Measurements from ENCODE around the gene SCAF8. TPM values are rescaled to one million over a fixed set of nuclear protein-coding genes. Genes with fewer than 3 reads are reported as not detected.

Gene SCAF8
- total RNA-seq, 1 experiment from 2014 or later = 28.6 TPM

DNA sequence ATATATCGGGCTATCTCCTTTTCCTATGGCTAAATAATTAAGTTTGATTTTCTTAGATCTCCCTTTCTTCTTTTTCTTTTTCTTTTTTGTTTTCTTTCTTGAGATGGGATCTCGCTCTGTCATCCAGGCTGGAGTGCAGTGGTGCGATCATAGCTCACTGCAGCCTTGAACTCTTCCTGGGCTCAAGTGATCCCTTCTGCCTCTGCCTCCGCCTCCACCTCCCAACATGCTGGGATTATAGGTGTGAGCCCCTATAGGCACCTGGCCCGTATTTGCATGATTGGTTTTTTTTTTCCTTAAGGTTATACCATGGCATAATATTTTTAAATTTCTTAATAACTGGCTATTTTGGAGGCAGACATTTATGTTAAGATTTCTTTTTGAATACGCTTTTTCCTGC lies 106.3 kb downstream of the SCAF8 start:
- H3K4me3 Mint-ChIP-seq (ENCODE audit: low read depth, unreplicated experiment) = no peak overlapping the region
- TF ChIP-seq, protein P1, sequence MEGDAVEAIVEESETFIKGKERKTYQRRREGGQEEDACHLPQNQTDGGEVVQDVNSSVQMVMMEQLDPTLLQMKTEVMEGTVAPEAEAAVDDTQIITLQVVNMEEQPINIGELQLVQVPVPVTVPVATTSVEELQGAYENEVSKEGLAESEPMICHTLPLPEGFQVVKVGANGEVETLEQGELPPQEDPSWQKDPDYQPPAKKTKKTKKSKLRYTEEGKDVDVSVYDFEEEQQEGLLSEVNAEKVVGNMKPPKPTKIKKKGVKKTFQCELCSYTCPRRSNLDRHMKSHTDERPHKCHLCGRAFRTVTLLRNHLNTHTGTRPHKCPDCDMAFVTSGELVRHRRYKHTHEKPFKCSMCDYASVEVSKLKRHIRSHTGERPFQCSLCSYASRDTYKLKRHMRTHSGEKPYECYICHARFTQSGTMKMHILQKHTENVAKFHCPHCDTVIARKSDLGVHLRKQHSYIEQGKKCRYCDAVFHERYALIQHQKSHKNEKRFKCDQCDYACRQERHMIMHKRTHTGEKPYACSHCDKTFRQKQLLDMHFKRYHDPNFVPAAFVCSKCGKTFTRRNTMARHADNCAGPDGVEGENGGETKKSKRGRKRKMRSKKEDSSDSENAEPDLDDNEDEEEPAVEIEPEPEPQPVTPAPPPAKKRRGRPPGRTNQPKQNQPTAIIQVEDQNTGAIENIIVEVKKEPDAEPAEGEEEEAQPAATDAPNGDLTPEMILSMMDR (IDR thresholded peaks at IDR 0.05; ENCODE audit: unreplicated experiment) = no peak

DNA sequence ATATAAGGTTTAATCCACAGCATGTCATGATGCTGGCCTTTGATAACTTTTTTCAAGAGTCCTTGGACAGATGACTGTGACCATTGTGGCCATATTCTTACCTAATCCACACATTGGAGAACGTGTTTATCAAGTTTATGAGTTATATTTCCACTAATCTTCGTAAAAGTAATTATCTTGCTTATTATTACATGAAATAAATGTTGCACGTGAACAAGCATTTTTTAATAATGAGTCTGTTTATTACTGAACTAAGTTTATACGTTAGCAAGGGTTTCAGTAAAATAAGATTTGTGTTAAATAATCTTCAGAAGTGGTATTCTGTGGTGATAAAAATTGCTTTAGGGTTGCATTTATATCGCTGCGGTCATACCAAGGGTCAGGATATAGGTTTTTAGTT lies 107.1 kb downstream of the SCAF8 start:
- Mint-ChIP-seq H3K9me3 (ENCODE audit: low read depth, unreplicated experiment) (no peaks in the 10 kb centered on the region), H3K4me1 (ENCODE audit: low read depth, unreplicated experiment) (no peaks in the 10 kb centered on the region), H3K4me3 (ENCODE audit: low read depth, unreplicated experiment) (no peak overlapping the region), H3K27ac (ENCODE audit: unreplicated experiment) (no peak overlapping the region), H3K27me3 (ENCODE audit: unreplicated experiment) (no peaks in the 10 kb centered on the region), H3K36me3 (ENCODE audit: insufficient read depth, unreplicated experiment) (no peaks in the 10 kb centered on the region)
- intact Hi-C loops (cut with micrococcal nuclease; ENCODE audit: unreplicated experiment) = no loop called here
- TF ChIP-seq, protein P1 (IDR thresholded peaks at IDR 0.05; ENCODE audit: unreplicated experiment) = no peak
- DNase-seq = no peak
- CTCF ChIA-PET = no interaction called here
- BruUV-seq (replicated peaks) = no TSS peak

More for the DNA sequence above, 106.3 kb downstream of the SCAF8 start:
- no peak overlapping the region for H3K27ac Mint-ChIP-seq (ENCODE audit: unreplicated experiment)
- BruUV-seq (replicated peaks) = no TSS peak
- H3K36me3 Mint-ChIP-seq (ENCODE audit: insufficient read depth, unreplicated experiment) = no peaks in the 10 kb centered on the region
- H3K9me3 Mint-ChIP-seq (ENCODE audit: low read depth, unreplicated experiment) = no peaks in the 10 kb centered on the region
- no peaks in the 10 kb centered on the region for H3K4me1 Mint-ChIP-seq (ENCODE audit: low read depth, unreplicated experiment)
- DNase-seq = no peak
- no peaks in the 10 kb centered on the region for H3K27me3 Mint-ChIP-seq (ENCODE audit: unreplicated experiment)
- intact Hi-C loops (cut with micrococcal nuclease; ENCODE audit: unreplicated experiment) = no loop called here
- CTCF ChIA-PET = no interaction called here

DNA sequence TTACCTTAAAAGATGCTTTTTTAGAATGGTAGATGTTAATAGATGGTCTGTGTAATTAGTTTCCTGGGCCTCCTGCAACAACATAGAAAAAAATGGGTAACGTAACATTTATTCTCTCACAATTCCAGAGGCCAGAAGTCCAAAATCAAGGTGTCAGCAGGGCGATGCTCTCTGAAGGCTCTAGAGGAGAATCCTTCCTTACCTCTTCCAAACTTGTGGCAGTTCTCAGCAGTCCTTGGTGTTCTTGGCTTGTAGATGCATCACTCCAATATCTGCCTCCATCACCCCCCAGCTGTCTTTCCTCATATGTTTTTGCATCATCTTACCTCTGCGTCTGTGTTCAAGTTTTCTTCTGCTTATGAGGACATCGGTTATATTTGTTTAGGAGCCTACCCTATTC lies 107.9 kb downstream of the SCAF8 start:
- DNase-seq = no peak
- Mint-ChIP-seq H3K27me3 (ENCODE audit: unreplicated experiment) (no peaks in the 10 kb centered on the region), H3K36me3 (ENCODE audit: insufficient read depth, unreplicated experiment) (no peaks in the 10 kb centered on the region), H3K4me3 (ENCODE audit: low read depth, unreplicated experiment) (no peak overlapping the region), H3K27ac (ENCODE audit: unreplicated experiment) (no peak overlapping the region), H3K9me3 (ENCODE audit: low read depth, unreplicated experiment) (no peaks in the 10 kb centered on the region), H3K4me1 (ENCODE audit: low read depth, unreplicated experiment) (no peaks in the 10 kb centered on the region)
- TF ChIP-seq, protein P1 (IDR thresholded peaks at IDR 0.05; ENCODE audit: unreplicated experiment) = no peak
- no TSS peak for BruUV-seq (replicated peaks)
- CTCF ChIA-PET = no interaction called here
- intact Hi-C loops (cut with micrococcal nuclease; ENCODE audit: unreplicated experiment) = no loop called here

DNA sequence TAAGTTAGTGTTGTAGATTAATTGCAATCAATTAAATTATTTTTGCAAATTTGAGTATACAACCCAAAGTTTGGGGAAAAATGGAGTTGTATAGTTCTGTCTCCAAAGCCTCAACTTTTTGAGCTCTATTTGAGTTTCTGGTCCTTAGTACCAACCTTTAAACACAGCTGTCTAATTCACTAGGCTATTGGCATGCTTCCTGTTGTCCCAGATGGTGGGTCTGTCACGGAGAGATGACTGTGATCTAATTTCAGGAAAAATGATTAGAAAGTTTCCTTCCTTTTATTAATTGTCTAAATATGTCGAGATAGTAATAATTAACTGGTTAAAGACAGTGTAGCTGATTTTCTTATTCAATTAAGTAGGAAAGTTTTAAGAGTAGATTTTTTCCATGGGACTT lies 109.6 kb downstream of the SCAF8 start:
- no TSS peak for BruUV-seq (replicated peaks)
- Mint-ChIP-seq H3K4me1 (ENCODE audit: low read depth, unreplicated experiment) (no peaks in the 10 kb centered on the region), H3K36me3 (ENCODE audit: insufficient read depth, unreplicated experiment) (no peaks in the 10 kb centered on the region), H3K4me3 (ENCODE audit: low read depth, unreplicated experiment) (no peak overlapping the region), H3K27ac (ENCODE audit: unreplicated experiment) (no peak overlapping the region), H3K27me3 (ENCODE audit: unreplicated experiment) (no peaks in the 10 kb centered on the region), H3K9me3 (ENCODE audit: low read depth, unreplicated experiment) (no peaks in the 10 kb centered on the region)
- TF ChIP-seq, protein P1 (IDR thresholded peaks at IDR 0.05; ENCODE audit: unreplicated experiment) = no peak
- intact Hi-C loops (cut with micrococcal nuclease; ENCODE audit: unreplicated experiment) = no loop called here
- DNase-seq = no peak
- CTCF ChIA-PET = no interaction called here

DNA sequence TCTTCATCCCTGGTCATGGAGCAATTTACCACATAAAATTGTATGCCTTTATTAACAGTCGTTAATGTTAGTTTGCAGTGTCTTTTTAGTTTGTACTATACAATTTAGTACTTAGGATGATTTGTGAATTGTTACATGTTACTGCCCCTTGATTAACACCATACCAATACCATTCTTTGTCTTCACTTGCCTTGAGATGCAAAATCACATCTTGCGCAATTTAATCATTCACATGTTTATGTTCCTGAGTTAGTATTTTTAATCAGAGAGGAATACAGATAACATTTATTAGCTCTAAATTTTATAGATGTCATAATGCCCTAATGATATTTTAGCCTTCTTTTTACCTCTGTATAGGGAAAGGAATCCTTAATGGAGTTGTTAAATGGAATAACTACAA lies 114.1 kb downstream of the SCAF8 start:
- H3K4me1 Mint-ChIP-seq (ENCODE audit: low read depth, unreplicated experiment) = no peaks in the 10 kb centered on the region
- no peaks in the 10 kb centered on the region for H3K27me3 Mint-ChIP-seq (ENCODE audit: unreplicated experiment)
- BruUV-seq (replicated peaks) = no TSS peak
- CTCF ChIA-PET = no interaction called here
- intact Hi-C loops (cut with micrococcal nuclease; ENCODE audit: unreplicated experiment) = no loop called here
- H3K36me3 Mint-ChIP-seq (ENCODE audit: insufficient read depth, unreplicated experiment) = no peaks in the 10 kb centered on the region
- TF ChIP-seq, protein P1 (IDR thresholded peaks at IDR 0.05; ENCODE audit: unreplicated experiment) = no peak
- no peak for DNase-seq
- H3K27ac Mint-ChIP-seq (ENCODE audit: unreplicated experiment) = no peak overlapping the region
- H3K4me3 Mint-ChIP-seq (ENCODE audit: low read depth, unreplicated experiment) = no peak overlapping the region
- H3K9me3 Mint-ChIP-seq (ENCODE audit: low read depth, unreplicated experiment) = no peaks in the 10 kb centered on the region

Data from Calu3 (cell line).